GM23248 (cell line): Measurements from ENCODE around the gene USP31.

Experiments used
- EZH2 ChIP-seq: fragments of 200-600 bp; sonication (generic); IDR thresholded peaks from 2 replicates; pipeline ENCODE4 v1.6.1; 2018; ENCODE audit warnings: antibody characterized with exemption, mild to moderate bottlenecking; ENCODE audit not compliant: insufficient read depth, poor library complexity, severe bottlenecking
- EZH2phosphoT487 ChIP-seq: fragments of 200-600 bp; sonication (generic); IDR thresholded peaks from 2 replicates; pipeline ENCODE4 v1.6.1; 2018; ENCODE audit warnings: antibody characterized with exemption, moderate library complexity, mild to moderate bottlenecking, low read depth; ENCODE audit not compliant: insufficient read depth

DNA sequence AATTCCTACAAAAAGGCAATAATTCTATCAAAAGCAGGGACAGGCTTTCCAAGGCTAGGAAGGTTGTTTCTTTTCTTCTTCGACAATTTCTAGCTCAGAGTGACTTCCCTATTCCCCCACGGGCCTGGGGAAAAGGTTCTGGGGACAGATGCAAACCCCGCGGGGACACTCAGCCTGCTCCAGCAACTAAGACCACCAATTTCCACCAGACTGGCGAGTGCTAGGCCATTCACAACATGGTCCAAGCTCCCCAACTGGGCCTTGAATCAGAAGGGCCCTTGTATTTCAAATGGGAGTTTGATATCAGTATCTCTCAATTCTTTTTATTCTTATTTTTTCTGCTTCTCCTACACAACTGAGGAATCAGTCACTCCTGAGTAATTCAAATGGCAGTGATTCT is 86.7 kb downstream of the USP31 start:
- TF ChIP-seq EZH2: no peak
- no peak for TF ChIP-seq EZH2phosphoT487
